ENCODE results near the gene CECR2. TPM values are rescaled to one million over a fixed set of nuclear protein-coding genes. Genes with fewer than 3 reads are reported as not detected.

CECR2 gene
- total and polyA plus RNA-seq, 9 donors = 0.87 to 6.7 (median 1.4) TPM

DNA sequence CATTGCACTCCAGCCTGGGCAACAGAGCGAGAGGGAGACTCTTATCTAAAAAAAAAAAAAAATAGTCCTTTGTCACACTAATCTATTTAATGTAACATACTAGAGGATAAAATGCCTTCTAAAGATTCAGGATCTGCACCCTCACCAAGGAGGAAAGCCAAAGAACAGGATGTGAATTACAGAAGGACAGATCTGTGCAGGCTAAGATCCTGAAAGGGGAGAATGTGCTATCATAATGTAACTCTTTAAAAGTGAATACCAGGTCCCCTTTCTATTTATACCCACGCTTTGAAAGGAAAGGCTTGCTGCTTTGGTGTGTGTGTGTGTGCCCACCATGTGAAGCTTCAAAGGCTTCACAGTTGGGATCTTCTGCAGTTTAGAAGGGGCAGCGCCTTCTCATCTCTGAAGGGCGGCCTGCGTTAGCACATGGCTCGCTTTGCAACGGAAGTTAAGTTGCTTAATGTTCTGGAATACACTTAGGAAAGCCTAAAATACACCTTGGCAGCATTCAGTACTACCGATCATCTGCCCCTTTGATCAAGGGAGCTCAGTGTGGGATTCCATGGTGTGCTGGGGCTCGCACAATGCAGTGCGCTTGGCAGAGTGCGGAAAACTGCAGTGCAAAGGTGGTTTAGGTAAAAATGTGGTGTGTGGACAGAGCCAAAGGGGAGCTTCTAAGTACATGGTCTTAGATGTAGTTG, 6.8 kb downstream of the CECR2 start:
- no peaks in the 10 kb centered on the region for H3K4me1 ChIP-seq (ENCODE audit: insufficient read depth)
- no peak overlapping the region for H3K27ac ChIP-seq
- H3K9me3 ChIP-seq = no peaks in the 10 kb centered on the region
- DNase-seq = no peak
- H3K36me3 ChIP-seq = no peaks in the 10 kb centered on the region
- TF ChIP-seq, protein P1, sequence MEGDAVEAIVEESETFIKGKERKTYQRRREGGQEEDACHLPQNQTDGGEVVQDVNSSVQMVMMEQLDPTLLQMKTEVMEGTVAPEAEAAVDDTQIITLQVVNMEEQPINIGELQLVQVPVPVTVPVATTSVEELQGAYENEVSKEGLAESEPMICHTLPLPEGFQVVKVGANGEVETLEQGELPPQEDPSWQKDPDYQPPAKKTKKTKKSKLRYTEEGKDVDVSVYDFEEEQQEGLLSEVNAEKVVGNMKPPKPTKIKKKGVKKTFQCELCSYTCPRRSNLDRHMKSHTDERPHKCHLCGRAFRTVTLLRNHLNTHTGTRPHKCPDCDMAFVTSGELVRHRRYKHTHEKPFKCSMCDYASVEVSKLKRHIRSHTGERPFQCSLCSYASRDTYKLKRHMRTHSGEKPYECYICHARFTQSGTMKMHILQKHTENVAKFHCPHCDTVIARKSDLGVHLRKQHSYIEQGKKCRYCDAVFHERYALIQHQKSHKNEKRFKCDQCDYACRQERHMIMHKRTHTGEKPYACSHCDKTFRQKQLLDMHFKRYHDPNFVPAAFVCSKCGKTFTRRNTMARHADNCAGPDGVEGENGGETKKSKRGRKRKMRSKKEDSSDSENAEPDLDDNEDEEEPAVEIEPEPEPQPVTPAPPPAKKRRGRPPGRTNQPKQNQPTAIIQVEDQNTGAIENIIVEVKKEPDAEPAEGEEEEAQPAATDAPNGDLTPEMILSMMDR (IDR thresholded peaks at IDR 0.05) = no peak
- no peak for TF ChIP-seq POLR2A (IDR thresholded peaks at IDR 0.05)
- no peak for TF ChIP-seq EP300 (IDR thresholded peaks at IDR 0.05)
- intact Hi-C loops (cut with DNase I) = no loop called here
- 90 to 92% (median 91%) methylated on average over 11 of the region's 11 CpGs for WGBS, 3 donors
- H3K27me3 ChIP-seq = no peaks in the 10 kb centered on the region
- no peak overlapping the region for H3K4me3 ChIP-seq

DNA sequence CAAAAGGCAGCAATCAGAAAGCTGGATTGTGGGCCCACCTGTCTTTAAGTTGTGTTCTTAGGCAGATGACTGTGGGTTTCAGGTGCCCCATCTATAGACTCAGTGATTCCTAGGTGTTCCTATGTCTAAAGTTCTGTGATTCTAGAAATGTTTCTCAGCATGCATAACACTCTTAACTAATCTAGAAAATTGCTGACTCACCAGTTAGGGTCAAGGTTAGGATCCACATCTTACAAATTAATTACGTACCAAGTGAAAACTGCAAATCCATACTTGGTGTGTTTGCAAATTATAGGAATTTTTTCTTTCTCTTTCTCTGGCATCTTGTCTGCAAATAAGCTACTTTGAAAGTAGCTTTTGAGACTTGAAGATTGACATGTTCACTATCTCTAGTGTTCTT, 7.7 kb downstream of the CECR2 start:
- DNase-seq = no peak
- 29 to 50% (median 38%) methylated on average over 1 of the region's 1 CpG for WGBS, 3 donors
- intact Hi-C loops (cut with DNase I) = no loop called here

DNA sequence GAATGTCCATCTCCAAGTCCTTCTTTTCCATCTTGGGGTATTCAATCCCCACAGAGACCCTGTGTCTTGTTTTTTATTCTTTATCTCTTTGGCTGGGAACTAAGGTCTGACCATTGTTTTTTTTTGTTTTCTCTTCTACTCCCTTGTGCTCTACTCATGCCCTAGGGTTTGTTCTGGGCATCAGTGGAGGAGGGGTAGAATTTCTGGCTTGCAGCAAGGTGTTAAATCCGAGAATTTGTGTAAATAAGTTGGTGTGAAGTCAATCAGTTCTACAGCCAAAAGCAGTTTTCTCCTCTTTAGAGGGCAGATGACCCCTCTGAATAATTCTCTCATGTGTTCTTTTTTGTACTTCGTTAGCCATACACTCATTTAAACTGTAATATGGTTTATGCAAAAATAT, 10.7 kb downstream of the CECR2 start:
- TF ChIP-seq POLR2A (IDR thresholded peaks at IDR 0.05) (no peak), EP300 (IDR thresholded peaks at IDR 0.05) (no peak)
- 67 to 70% (median 68%) methylated on average over 2 of the region's 2 CpGs for WGBS, 3 donors

More for the DNA sequence above, 7.7 kb downstream of the CECR2 start:
- no peaks in the 10 kb centered on the region for H3K4me1 ChIP-seq (ENCODE audit: insufficient read depth)
- TF ChIP-seq EP300 (IDR thresholded peaks at IDR 0.05) (no peak), POLR2A (IDR thresholded peaks at IDR 0.05) (no peak)
- TF ChIP-seq, protein P1 (IDR thresholded peaks at IDR 0.05) = no peak
- H3K27me3 ChIP-seq = no peaks in the 10 kb centered on the region
- no peak overlapping the region for H3K4me3 ChIP-seq
- no peaks in the 10 kb centered on the region for H3K9me3 ChIP-seq
- H3K27ac ChIP-seq = no peak overlapping the region
- H3K36me3 ChIP-seq = no peaks in the 10 kb centered on the region

DNA sequence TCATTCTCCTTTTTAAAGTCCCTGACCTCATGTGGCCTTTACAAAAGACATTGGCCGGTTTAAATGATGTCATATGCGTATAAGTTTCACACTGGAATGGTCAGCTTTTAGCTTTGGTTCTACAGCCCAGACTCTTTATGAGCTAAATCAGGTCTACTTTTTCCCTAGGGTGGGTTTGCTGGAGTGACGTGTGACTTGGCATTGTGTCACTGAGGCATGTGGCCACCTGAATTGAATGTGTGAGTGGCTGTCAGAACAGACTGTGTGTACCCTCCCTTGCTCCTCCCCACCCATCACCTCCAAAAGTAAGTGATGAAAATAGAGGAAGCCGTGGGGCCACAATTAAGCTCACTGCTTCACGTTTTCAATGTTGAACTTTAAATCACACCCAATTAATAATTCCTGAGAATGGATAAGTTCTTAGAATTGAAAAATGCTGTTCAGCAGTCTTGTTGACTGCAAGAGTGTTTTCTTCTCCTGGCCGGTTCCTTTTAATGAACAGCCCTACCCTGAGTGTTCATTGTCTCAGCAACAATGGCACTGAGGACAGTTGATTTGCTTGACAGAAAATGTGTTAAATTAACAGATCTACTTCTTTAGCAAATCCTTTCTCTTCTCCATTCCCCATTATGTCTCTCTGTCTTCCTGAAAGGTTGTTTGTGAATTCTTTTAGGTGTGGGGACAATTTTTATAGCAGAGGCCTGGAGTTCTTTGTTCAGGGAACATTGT, 11.3 kb downstream of the CECR2 start:
- Histone ChIP-seq H3K4me3 (no peak overlapping the region), H3K27ac (no peak overlapping the region), H3K9me3 (no peaks in the 10 kb centered on the region), H3K27me3 (no peaks in the 10 kb centered on the region), H3K36me3 (no peaks in the 10 kb centered on the region), H3K4me1 (ENCODE audit: insufficient read depth) (no peaks in the 10 kb centered on the region)
- no peak for DNase-seq
- WGBS, 3 donors = 69 to 83% (median 81%) methylated on average over 6 of the region's 6 CpGs
- intact Hi-C loops (cut with DNase I) = no loop called here
- TF ChIP-seq EP300 (IDR thresholded peaks at IDR 0.05) (no peak), POLR2A (IDR thresholded peaks at IDR 0.05) (no peak)
- TF ChIP-seq, protein P1 (IDR thresholded peaks at IDR 0.05) = no peak

More for the DNA sequence above, 10.7 kb downstream of the CECR2 start:
- intact Hi-C loops (cut with DNase I) = no loop called here
- H3K4me3 ChIP-seq = no peak overlapping the region
- no peaks in the 10 kb centered on the region for H3K27me3 ChIP-seq
- H3K27ac ChIP-seq = no peak overlapping the region
- H3K4me1 ChIP-seq (ENCODE audit: insufficient read depth) = no peaks in the 10 kb centered on the region
- no peaks in the 10 kb centered on the region for H3K36me3 ChIP-seq
- no peaks in the 10 kb centered on the region for H3K9me3 ChIP-seq
- DNase-seq = no peak
